IPS-15b (cell line): ENCODE data around the gene ZNF155.
"Not testable (repeated sequence)": the region's sequence is repeated elsewhere in the genome, so short reads cannot be mapped to it uniquely, and the experiment has no call there.

Experiments
- H3K27me3 ChIP-seq: one replicate; pipeline ENCODE4 v1.6.1; 2013; ENCODE audit warnings: low read length; ENCODE audit not compliant: control insufficient read depth, insufficient read depth
- H3K36me3 ChIP-seq: one replicate; pipeline ENCODE4 v1.6.1; 2013; ENCODE audit warnings: low read length; ENCODE audit not compliant: control insufficient read depth, insufficient read depth
- H3K4me1 ChIP-seq: one replicate; pipeline ENCODE4 v1.6.1; 2013; ENCODE audit warnings: mild to moderate bottlenecking, low read length; ENCODE audit not compliant: control insufficient read depth, insufficient read depth
- H3K4me3 ChIP-seq: one replicate; pipeline ENCODE4 v1.5.1; 2013; ENCODE audit warnings: low read depth, low read length
- H3K9ac ChIP-seq: one replicate; pipeline ENCODE4 v1.6.1; 2013; ENCODE audit warnings: low read depth, mild to moderate bottlenecking, low read length
- H3K9me3 ChIP-seq: one replicate; pipeline ENCODE4 v1.6.1; 2013; ENCODE audit warnings: mild to moderate bottlenecking, low read length; ENCODE audit not compliant: control insufficient read depth, insufficient read depth

ZNF155 gene

DNA sequence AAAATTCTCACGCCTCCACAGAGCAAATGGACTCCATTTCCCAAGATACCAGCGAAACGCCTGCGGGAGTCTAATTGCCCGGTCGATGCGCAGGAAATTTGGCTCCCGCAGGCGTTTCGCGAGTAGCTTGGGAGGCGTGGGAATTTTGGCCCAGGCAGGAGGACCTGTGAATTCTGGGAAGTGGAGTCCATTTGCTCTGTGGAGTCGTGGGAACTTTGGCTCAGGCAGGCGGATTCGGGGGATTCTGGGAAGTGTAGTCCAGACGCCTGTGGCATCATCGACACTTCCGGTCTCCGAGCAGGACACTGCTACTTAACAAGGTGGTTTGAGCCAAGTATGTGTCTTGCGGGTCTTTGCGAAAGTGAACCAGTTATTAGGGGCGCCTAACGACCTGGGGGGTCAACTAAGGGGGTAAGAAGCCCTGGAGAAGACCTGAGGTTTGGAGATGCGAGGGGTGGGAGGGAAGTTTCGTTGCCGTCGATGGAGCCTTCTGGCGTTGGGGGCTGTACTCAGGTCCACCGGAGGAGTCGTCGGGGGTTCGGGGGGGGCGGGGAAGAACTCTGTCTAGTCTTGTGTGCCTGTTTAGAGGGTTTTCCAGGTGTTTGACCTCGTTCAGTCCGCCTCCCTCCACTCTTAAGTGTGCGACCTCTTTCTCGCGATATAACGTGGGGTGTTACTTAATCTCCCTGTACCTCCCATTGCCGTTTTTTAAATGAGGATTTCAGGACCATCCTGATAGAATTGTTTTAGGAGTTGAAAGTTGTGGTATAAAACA, at the start of gene ZNF155:
TSS of gene ZNF155 (plus strand) at position 277 of the 775 bp plus-strand sequence. CDS start 4,356 bp downstream, outside the sequence.
- no peaks in the 10 kb centered on the region for H3K4me1 ChIP-seq
- peak within 1 kb of the TSS; percentile 41 for H3K9ac ChIP-seq
- peak within 1 kb of the TSS; percentile 86 for H3K4me3 ChIP-seq
- H3K9me3 ChIP-seq, result no peaks in the 10 kb centered on the region
- no peaks in the 10 kb centered on the region for H3K36me3 ChIP-seq
- no peaks in the 10 kb centered on the region for H3K27me3 ChIP-seq

DNA sequence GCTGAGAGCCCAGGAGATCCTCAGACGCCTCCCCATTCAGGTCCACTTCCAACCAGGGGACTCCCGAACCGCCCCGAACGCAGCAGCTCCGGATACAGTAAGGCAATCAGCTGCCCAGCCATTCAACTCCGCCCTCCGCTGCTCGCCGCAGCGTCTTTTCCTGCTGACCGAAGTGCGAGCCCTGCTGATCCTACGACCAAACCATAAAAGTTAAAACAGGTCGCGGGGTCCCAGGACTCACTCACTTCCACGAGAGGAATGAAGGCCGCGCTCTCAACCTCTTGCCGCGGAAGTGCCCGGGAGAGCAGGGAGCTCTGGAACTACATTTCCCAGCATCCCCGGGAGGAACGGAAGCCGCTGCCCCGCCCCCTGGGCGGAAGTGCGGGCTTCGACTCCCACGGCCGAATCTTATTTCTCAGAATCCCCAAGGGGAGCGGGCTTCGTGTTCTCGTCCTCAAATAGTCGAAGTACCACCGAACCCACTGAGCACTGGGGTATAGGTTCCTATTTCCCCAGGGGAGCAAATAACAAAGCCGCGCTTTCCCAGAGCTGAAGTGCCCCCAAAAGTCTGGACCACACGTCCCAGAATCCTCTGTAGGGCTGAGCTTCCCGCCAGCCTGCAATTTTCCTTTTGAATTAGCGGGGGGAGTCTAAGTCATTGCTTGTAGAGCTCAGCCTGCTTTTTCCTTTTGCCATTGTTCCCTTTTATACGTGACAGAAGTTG, 48.8 kb upstream of the ZNF155 start, which contains the start of gene ZNF45:
TSS of gene ZNF45 (minus strand) at position 298 of the 724 bp plus-strand sequence. CDS start 13,097 bp downstream, outside the sequence.
- no peaks in the 10 kb centered on the region for H3K27me3 ChIP-seq
- H3K9me3 ChIP-seq, result no peaks in the 10 kb centered on the region
- peaks cover 5% of the 10 kb centered on the region for H3K36me3 ChIP-seq
- H3K4me1 ChIP-seq, result peaks cover 5% of the 10 kb centered on the region
- H3K9ac ChIP-seq, result peak within 1 kb of the TSS; percentile 66
- peak within 1 kb of the TSS; percentile 84 for H3K4me3 ChIP-seq

DNA sequence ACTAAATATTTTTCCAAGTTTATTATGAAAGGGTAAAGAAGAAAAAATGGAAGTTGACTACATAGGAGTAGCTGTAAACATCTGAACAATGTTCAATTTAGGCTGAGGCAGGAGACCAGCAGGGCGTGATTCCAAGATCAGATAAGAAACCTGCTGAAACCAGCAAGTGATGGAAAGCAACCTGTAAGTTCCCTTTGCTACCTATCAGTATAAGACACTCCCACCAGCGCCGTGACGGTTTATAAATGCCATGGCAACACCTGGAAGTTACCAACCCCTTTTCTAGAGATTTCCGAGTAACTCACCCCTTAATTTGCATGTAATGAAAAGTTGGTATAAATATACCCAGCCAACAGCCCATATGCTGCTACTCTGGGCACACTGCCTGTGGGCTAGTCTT, 47.8 kb upstream of the ZNF155 start:
- Histone ChIP-seq H3K36me3 (peaks cover 5% of the 10 kb centered on the region), H3K9ac (no peak overlapping the region), H3K4me3 (no peak overlapping the region), H3K9me3 (no peaks in the 10 kb centered on the region), H3K27me3 (no peaks in the 10 kb centered on the region), H3K4me1 (peaks cover 5% of the 10 kb centered on the region)

DNA sequence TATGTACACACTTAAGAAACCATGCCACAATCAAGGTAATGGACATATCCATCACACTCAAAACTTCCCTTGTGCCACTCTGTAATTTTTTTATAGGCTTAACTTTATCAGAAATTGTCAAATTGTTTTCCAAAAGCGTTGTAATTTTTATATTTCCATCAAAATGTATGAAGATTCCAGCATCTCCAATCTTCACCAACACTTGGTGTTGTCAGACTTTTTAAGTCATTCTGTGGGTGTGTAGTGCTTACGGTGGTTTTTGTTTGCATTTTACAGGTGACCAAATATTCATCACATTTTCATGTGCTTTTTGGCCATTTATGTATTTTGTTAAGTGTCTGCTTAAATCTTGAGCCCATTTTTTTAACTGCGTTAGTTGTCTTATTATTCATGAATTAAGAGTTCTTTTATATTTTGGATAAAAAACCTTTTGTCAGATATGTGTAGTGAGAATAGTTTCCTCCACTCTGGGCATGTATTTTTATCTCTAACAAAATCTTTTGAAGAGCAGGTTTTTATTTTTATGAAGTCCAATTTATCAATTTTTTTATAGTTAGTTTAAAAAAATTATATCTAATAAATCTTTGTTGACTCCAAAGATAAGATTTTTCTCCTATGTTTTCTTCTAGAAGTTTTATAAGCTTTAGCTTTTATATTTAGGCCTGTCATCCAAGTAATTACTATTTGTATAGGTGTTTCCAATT, 44.3 kb upstream of the ZNF155 start:
- Histone ChIP-seq H3K4me3 (no peak overlapping the region), H3K27me3 (no peaks in the 10 kb centered on the region), H3K9ac (no peak overlapping the region), H3K9me3 (no peaks in the 10 kb centered on the region), H3K4me1 (no peaks in the 10 kb centered on the region), H3K36me3 (no peaks in the 10 kb centered on the region)

DNA sequence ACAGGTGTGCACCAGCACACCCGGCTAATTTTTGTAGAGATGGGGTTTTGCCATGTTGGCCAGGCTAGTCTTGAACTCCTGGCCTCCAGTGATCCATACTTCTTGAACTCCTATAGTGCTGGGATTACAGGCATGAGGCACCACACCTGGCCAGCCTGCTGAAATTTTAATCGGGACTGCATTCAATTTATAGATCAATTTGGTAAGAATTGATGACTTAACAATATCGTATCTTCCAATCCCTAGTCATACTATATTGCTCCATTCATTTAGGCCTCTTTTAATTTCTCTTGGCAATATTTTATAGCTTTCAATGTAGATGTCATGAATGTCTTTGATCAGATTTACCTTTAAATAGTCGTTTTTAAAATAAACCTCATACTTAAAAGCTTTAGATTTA, 43.3 kb upstream of the ZNF155 start:
- Histone ChIP-seq H3K27me3 (no peaks in the 10 kb centered on the region), H3K9me3 (no peaks in the 10 kb centered on the region), H3K9ac (no peak overlapping the region)

DNA sequence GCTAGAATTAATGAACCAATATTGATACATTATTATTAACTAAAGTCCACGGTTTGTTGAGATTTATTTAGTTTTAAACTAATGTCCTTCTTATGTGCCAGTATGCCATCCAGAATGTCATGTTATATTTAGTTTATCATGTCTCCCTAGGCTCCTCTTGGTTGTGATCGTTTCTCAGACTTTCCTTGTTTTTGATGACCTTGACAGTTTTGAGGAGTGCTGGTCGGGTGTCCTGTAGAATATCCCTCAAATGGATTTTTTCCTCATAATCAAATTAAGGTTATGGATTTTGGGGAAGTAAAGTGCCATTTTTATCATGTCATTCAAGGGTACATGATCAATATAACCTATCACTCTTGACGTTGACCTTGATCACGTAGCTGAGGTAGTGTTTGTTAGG, 42.8 kb upstream of the ZNF155 start:
- Histone ChIP-seq H3K9ac (no peak overlapping the region), H3K4me1 (no peaks in the 10 kb centered on the region), H3K9me3 (no peaks in the 10 kb centered on the region), H3K27me3 (no peaks in the 10 kb centered on the region), H3K4me3 (no peak overlapping the region), H3K36me3 (no peaks in the 10 kb centered on the region)

More for the DNA sequence above, 43.3 kb upstream of the ZNF155 start:
- no peaks in the 10 kb centered on the region for H3K4me1 ChIP-seq
- H3K36me3 ChIP-seq, result no peaks in the 10 kb centered on the region
- no peak overlapping the region for H3K4me3 ChIP-seq

DNA sequence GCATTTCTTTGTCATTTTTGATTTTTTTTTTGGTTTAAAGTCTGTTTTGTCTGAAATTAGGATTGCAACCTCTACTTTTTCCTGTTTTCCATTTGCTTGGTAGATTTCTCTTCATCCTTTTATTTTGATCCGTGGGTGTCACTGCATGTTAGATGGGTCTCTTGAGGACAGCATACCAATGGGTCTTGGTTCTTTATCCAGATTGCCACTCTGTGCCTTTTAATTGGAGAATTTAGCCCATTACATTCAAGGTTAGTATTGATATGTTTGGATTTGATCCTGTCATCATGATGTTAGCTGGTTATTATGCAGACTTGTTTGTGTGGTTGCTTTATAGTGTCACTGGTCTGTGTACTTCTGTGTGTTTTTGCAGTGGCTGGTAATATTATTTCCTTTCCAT, 36.6 kb upstream of the ZNF155 start:
- H3K27me3 ChIP-seq, H3K36me3 ChIP-seq, H3K4me3 ChIP-seq, H3K9ac ChIP-seq, H3K4me1 ChIP-seq, H3K9me3 ChIP-seq: not testable (repeated sequence)

DNA sequence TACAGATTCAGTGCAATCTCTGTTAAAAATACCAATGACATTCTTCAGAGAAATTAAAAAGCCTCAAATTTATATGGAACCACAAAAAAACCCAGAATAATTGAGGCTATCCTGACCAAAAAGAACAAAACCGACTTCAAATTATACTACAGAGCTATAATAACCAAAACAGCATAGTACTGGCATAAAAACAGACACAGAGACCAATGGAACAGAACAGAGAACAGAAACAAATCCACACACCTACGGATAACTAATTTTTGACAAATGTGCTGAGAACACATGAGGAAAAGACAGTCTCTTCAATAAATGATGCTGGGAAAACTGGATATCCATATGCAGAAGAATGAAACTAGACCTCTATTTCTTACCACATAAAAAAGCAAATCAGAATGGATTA, 34.2 kb upstream of the ZNF155 start:
- H3K27me3 ChIP-seq, H3K4me1 ChIP-seq, H3K4me3 ChIP-seq, H3K9me3 ChIP-seq, H3K36me3 ChIP-seq, H3K9ac ChIP-seq: not testable (repeated sequence)

DNA sequence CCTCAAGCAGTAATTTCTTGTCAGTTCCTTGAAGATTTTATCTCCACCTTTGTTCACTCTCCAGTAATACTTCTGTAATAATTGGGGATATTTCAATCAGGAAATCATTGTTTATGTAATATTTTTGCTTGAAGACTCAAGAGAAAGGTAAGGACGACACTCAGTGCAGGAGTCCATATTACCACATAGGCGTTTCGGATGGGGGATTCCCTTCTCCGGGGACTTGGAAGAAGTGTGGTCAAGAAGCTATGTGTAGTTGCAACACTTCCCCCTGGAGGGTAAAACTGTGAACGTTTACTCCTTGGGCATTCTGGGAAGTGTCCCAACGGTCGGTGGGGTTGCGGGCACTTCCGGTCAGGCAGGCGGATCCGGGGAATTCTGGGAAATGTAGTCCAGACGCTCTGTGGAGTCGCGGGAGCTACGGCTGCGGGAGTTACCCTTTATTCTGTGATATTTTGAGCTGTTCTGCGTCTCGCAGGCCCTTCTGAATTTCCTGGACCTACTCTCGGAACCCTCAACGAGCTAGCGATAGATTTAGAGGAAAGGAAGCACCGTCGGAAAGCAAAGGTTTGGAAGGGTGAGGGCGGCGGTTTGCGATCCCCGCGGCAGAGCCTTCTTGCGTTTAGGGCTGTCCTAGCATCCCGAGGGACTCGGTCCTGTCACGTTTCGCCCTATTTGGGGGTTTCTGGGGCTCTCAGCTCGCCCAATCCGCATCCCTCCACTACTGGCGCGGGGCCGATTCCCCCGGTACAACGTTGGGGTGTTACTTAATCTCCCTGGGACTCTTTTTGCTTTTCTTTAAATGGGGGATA, 32.9 kb upstream of the ZNF155 start, which contains the start of gene ZNF221:
TSS of gene ZNF221 (plus strand) at position 395 of the 812 bp plus-strand sequence. CDS start 11,499 bp downstream, outside the sequence.
- Histone ChIP-seq H3K36me3 (no peaks in the 10 kb centered on the region), H3K9ac (peak within 1 kb of the TSS; percentile 67), H3K4me1 (no peaks in the 10 kb centered on the region), H3K9me3 (no peaks in the 10 kb centered on the region), H3K4me3 (peak within 1 kb of the TSS; percentile 96), H3K27me3 (no peaks in the 10 kb centered on the region)

DNA sequence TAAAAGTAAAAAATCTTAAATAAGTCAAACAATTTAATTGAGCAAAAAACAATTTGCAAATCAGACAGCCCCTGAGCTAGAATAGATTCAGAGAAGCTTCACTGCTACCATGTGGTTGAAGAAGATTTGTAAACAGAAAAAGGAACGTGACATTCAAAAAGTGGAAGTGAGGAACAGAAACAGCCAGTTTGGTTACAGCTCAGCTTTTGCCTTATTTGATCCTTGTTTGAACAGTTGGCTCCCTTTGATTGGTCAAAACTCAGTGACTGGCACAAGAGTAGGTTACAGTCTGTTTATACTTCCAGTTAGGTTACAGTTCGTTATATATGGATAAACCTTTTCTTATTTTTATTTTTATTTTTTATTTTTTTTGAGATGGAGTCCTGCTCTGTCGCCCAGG, 27.2 kb upstream of the ZNF155 start:
- Histone ChIP-seq H3K4me3 (no peak overlapping the region), H3K36me3 (no peaks in the 10 kb centered on the region), H3K4me1 (no peaks in the 10 kb centered on the region), H3K9me3 (peaks cover 11% of the 10 kb centered on the region), H3K9ac (no peak overlapping the region), H3K27me3 (no peaks in the 10 kb centered on the region)

DNA sequence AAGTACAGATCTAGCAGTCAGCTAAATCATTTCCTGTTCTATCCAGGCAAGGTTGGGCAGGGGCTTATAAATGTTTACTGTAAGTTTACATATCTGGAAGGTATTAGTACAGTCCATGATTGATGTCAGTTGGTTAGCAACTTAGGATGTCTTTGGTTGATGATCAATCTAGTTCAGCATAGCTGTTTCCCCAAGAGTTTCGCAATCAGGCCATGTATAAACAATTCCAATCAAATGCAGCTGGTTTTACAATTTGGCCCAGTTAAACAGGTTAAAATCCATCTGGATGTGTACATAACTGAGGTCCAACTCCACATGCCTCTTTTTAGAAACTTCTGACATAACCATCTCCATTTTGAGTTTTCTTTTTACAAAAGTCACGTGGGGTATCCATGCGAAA, 26.1 kb upstream of the ZNF155 start:
- no peaks in the 10 kb centered on the region for H3K36me3 ChIP-seq
- H3K4me1 ChIP-seq, result no peaks in the 10 kb centered on the region
- H3K27me3 ChIP-seq, result no peaks in the 10 kb centered on the region
- no peak overlapping the region for H3K9ac ChIP-seq
- H3K9me3 ChIP-seq, result peaks cover 11% of the 10 kb centered on the region
- H3K4me3 ChIP-seq, result no peak overlapping the region
